ENCODE measurements around the gene SCT. TPM values are rescaled to one million over a fixed set of nuclear protein-coding genes. Genes with fewer than 3 reads are reported as not detected.

The SCT gene
- total RNA-seq, 1 experiment from 2014 or later: not detected

GRCh38 chr11:643849-644738, 17.1 kb upstream of the SCT start:
- DNase-seq (ENCODE audit: low read depth): no peak

- DNase-seq (ENCODE audit: low read depth): no peak
Observed at GRCh38 chr11:643366-643765, 16.4 kb upstream of the SCT start.

- no peak for DNase-seq (ENCODE audit: low read depth)
Observed at GRCh38 chr11:641806-642370, 14.9 kb upstream of the SCT start.

GRCh38 chr11:640021-640706, 13.2 kb upstream of the SCT start:
- no peak for DNase-seq (ENCODE audit: low read depth)

- DNase-seq (ENCODE audit: low read depth): no peak
Observed at GRCh38 chr11:639332-639955, 12.5 kb upstream of the SCT start.

GRCh38 chr11:638631-639331, 11.8 kb upstream of the SCT start:
- no peak for DNase-seq (ENCODE audit: low read depth)

- DNase-seq (ENCODE audit: low read depth): no peak
Observed at GRCh38 chr11:637593-638521, 10.9 kb upstream of the SCT start.

- DNase-seq (ENCODE audit: low read depth): no peak
Observed at GRCh38 chr11:637333-637592, 10.3 kb upstream of the SCT start.

- DNase-seq (ENCODE audit: low read depth): no peak
Observed at GRCh38 chr11:636511-637332, 9.7 kb upstream of the SCT start, which contains the start of gene DRD4. Gene DRD4 (plus strand): TSS chr11:637269. CDS start chr11:637305, 36 bp downstream.

GRCh38 chr11:635945-636510, 9.0 kb upstream of the SCT start:
- DNase-seq (ENCODE audit: low read depth): no peak

GRCh38 chr11:630871-631270, 3.9 kb upstream of the SCT start:
- no peak for DNase-seq (ENCODE audit: low read depth)

GRCh38 chr11:629237-629583, 2.2 kb upstream of the SCT start:
- DNase-seq (ENCODE audit: low read depth): peak; percentile 4

- DNase-seq (ENCODE audit: low read depth): no peak
Observed at GRCh38 chr11:628056-628455, 1.1 kb upstream of the SCT start.

- no peak for DNase-seq (ENCODE audit: low read depth)
Observed at GRCh38 chr11:627308-627576, 261 bp upstream of the SCT start.

GRCh38 chr11:625636-626268, 1.2 kb downstream of the SCT start:
- peak; percentile 1 for DNase-seq (ENCODE audit: low read depth)

- peak; percentile 5 for DNase-seq (ENCODE audit: low read depth)
Observed at GRCh38 chr11:624705-625635, 2.0 kb downstream of the SCT start, which contains the start of gene CDHR5. Gene CDHR5 (minus strand): TSS chr11:624955. CDS start chr11:624902, 53 bp downstream.

- DNase-seq (ENCODE audit: low read depth): peak; percentile 61
Observed at GRCh38 chr11:623999-624704, 2.8 kb downstream of the SCT start.

Measured in Daoy (cell line).